ENCODE measurements around the gene EPS8L3.

The EPS8L3 gene

DNA sequence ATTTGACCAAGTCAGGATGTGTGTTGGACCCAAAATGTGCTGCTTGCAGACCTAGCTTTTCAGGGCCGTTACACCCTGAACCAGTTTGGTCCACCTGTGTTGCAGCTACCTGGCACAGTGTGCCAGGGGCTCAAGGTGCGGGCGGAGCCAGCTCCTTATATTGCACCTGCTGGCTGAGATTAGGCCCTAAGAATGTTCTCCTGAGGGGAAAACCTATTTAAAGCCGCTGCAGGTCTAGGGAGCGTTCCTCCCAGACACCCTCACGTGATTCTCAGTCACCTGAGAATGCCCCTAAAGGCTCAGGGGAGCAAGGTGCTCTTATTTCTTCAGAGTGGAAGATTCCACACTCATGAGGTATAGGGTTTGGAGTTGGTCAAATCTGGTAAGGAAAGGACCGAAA lies 34.9 kb downstream of the EPS8L3 start:
- TF ChIP-seq, protein P1, sequence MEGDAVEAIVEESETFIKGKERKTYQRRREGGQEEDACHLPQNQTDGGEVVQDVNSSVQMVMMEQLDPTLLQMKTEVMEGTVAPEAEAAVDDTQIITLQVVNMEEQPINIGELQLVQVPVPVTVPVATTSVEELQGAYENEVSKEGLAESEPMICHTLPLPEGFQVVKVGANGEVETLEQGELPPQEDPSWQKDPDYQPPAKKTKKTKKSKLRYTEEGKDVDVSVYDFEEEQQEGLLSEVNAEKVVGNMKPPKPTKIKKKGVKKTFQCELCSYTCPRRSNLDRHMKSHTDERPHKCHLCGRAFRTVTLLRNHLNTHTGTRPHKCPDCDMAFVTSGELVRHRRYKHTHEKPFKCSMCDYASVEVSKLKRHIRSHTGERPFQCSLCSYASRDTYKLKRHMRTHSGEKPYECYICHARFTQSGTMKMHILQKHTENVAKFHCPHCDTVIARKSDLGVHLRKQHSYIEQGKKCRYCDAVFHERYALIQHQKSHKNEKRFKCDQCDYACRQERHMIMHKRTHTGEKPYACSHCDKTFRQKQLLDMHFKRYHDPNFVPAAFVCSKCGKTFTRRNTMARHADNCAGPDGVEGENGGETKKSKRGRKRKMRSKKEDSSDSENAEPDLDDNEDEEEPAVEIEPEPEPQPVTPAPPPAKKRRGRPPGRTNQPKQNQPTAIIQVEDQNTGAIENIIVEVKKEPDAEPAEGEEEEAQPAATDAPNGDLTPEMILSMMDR (IDR thresholded peaks at IDR 0.05; ENCODE audit: poor library complexity, severe bottlenecking), result no peak
- H3K27ac ChIP-seq (ENCODE audit: poor library complexity, severe bottlenecking), result no peak overlapping the region
- no peaks in the 10 kb centered on the region for H3K27me3 ChIP-seq (ENCODE audit: insufficient read depth, poor library complexity, severe bottlenecking)
- H3K4me1 ChIP-seq (ENCODE audit: insufficient read depth, poor library complexity, severe bottlenecking), result no peaks in the 10 kb centered on the region
- H3K9me3 ChIP-seq (ENCODE audit: severe bottlenecking), result no peaks in the 10 kb centered on the region
- H3K4me3 ChIP-seq (ENCODE audit: severe bottlenecking), result no peak overlapping the region
- no peaks in the 10 kb centered on the region for H3K36me3 ChIP-seq (ENCODE audit: low read depth)
- ATAC-seq (ENCODE audit: low read depth) (no peak), DNase-seq (ENCODE audit: low spot score) (no peak)

DNA sequence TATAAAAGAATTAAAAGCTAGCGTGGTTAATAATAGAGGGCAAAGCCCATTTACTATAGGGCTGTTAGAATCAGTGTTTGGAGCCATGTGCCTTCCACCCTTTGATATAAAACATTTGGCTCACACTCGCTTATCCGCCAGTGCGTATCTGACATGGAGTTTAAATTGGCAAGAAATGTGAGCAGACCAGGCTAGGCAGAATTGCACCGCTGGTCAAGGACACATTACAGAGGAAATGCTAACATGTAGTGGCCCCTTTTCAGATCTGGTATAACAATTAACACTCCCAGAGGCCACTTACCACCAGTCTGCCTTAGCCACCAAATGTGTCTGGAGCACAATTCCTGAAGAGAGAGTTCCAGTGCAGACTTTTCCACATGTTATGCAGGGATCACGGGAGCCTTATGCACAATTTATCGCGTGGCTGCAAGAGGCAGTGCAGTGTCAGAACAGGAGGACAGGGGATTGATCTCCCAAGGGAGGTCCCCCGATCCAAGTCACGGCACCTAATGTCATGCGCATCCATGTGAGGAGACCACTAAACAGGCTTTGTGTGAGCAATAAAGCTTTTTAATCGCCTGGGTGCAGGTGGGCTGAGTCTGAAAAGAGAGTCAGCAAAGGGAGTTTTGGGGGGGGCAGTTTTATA lies 36.9 kb downstream of the EPS8L3 start:
- Histone ChIP-seq H3K27ac (ENCODE audit: poor library complexity, severe bottlenecking) (no peak overlapping the region), H3K4me3 (ENCODE audit: severe bottlenecking) (no peak overlapping the region), H3K9me3 (ENCODE audit: severe bottlenecking) (no peaks in the 10 kb centered on the region), H3K27me3 (ENCODE audit: insufficient read depth, poor library complexity, severe bottlenecking) (no peaks in the 10 kb centered on the region), H3K4me1 (ENCODE audit: insufficient read depth, poor library complexity, severe bottlenecking) (no peaks in the 10 kb centered on the region), H3K36me3 (ENCODE audit: low read depth) (no peaks in the 10 kb centered on the region)
- TF ChIP-seq, protein P1 (IDR thresholded peaks at IDR 0.05; ENCODE audit: poor library complexity, severe bottlenecking), result no peak
- no peak for DNase-seq (ENCODE audit: low spot score)
- no peak for ATAC-seq (ENCODE audit: low read depth)

GRCh38 chr1:109726007-109726406 lies 37.7 kb downstream of the EPS8L3 start:
- TF ChIP-seq, protein P1 (IDR thresholded peaks at IDR 0.05; ENCODE audit: poor library complexity, severe bottlenecking), result no peak
- Histone ChIP-seq H3K4me1 (ENCODE audit: insufficient read depth, poor library complexity, severe bottlenecking) (no peaks in the 10 kb centered on the region), H3K27me3 (ENCODE audit: insufficient read depth, poor library complexity, severe bottlenecking) (no peaks in the 10 kb centered on the region), H3K4me3 (ENCODE audit: severe bottlenecking) (no peak overlapping the region), H3K36me3 (ENCODE audit: low read depth) (no peaks in the 10 kb centered on the region), H3K9me3 (ENCODE audit: severe bottlenecking) (no peaks in the 10 kb centered on the region), H3K27ac (ENCODE audit: poor library complexity, severe bottlenecking) (no peak overlapping the region)
- DNase-seq (ENCODE audit: low spot score), result no peak
- ATAC-seq (ENCODE audit: low read depth), result no peak

DNA sequence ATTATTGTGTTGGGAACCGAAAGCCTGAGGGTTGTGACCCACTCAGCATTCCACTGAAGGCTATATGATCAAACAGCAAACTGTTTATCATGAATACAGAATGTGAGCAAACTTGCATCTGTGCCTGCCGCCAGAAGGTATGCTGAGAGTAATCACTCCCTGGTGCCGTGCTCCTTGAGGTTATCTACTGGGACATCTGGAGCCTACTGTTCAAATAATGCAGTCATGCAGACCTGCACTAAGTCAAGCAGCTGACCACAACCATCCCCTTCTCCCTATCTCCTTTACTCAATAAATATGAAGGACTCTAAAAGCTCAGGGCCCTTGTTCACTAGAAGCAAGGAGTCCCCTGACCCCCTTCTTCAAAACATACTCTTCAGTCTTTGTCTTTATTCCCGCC lies 38.2 kb downstream of the EPS8L3 start:
- ATAC-seq (ENCODE audit: low read depth) (no peak), DNase-seq (ENCODE audit: low spot score) (no peak)
- Histone ChIP-seq H3K4me1 (ENCODE audit: insufficient read depth, poor library complexity, severe bottlenecking) (no peaks in the 10 kb centered on the region), H3K27ac (ENCODE audit: poor library complexity, severe bottlenecking) (no peak overlapping the region), H3K27me3 (ENCODE audit: insufficient read depth, poor library complexity, severe bottlenecking) (no peaks in the 10 kb centered on the region), H3K9me3 (ENCODE audit: severe bottlenecking) (no peaks in the 10 kb centered on the region), H3K4me3 (ENCODE audit: severe bottlenecking) (no peak overlapping the region), H3K36me3 (ENCODE audit: low read depth) (no peaks in the 10 kb centered on the region)
- TF ChIP-seq, protein P1 (IDR thresholded peaks at IDR 0.05; ENCODE audit: poor library complexity, severe bottlenecking), result no peak

DNA sequence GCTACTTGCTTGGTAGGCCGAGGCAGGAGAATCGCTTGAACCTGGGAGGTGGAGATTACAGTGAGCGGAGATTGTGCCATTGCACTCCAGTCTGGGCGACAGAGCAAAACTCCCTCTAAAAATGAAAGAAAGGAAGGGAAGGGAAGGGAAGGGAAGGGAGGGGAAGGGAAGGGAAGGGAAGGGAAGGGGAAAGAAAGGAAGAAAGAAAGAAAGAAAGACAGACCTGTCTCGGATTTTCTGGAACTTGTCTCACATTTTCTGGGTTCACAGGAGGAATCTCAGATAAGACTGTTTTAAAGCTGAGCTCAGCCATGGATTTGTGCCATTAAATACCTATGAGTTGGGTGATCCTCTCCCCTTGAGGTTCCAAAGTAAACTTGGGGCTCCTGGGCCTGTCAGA lies 38.8 kb downstream of the EPS8L3 start:
- Histone ChIP-seq H3K27ac (ENCODE audit: poor library complexity, severe bottlenecking) (no peak overlapping the region), H3K36me3 (ENCODE audit: low read depth) (no peaks in the 10 kb centered on the region), H3K4me1 (ENCODE audit: insufficient read depth, poor library complexity, severe bottlenecking) (no peaks in the 10 kb centered on the region), H3K4me3 (ENCODE audit: severe bottlenecking) (no peak overlapping the region), H3K27me3 (ENCODE audit: insufficient read depth, poor library complexity, severe bottlenecking) (no peaks in the 10 kb centered on the region), H3K9me3 (ENCODE audit: severe bottlenecking) (no peaks in the 10 kb centered on the region)
- no peak for DNase-seq (ENCODE audit: low spot score)
- TF ChIP-seq, protein P1 (IDR thresholded peaks at IDR 0.05; ENCODE audit: poor library complexity, severe bottlenecking), result no peak
- ATAC-seq (ENCODE audit: low read depth), result no peak
